Activated B cell treated with CpG ODN at 0.5 μM for 24 hours (primary cell): Measurements from ENCODE around the gene PRKACB. TPM values are rescaled to one million over a fixed set of nuclear protein-coding genes. Genes with fewer than 3 reads are reported as not detected.
A peak's percentile ranks its signal among the peaks of the same experiment; 100 is the strongest.

ENCODE experiments used
- ATAC-seq: fragments of 200-7000 bp; cut with Tn5 transposase; one replicate; pipeline ENCODE4 v1.10.0; 2021; ENCODE audit warnings: low read depth, mild to moderate bottlenecking, moderate library complexity
- CTCF ChIA-PET: fragments of 350-600 bp; sonication (Branson Sonifier 250); formaldehyde crosslinking; loops from one replicate; lab custom pipeline; 2021; ENCODE audit warnings: antibody characterized with exemption; lab: Charles Lee
- POLR2A ChIA-PET: fragments of 350-600 bp; sonication (Branson Sonifier 250); formaldehyde crosslinking; loops from one replicate; lab custom pipeline; 2021; ENCODE audit warnings: antibody characterized with exemption; lab: Charles Lee
- DNase-seq: peaks from one replicate; pipeline ENCODE4 v3.0.0; 2022
- H3K27ac Mint-ChIP-seq: one replicate; pipeline ENCODE4 v1.8.0; 2020; ENCODE audit warnings: mixed read lengths
- H3K27me3 Mint-ChIP-seq: one replicate; pipeline ENCODE4 v1.8.0; 2021; ENCODE audit warnings: mixed read lengths
- H3K36me3 Mint-ChIP-seq: one replicate; pipeline ENCODE4 v1.8.0; 2021; ENCODE audit warnings: low read depth, mixed read lengths
- H3K4me1 Mint-ChIP-seq: one replicate; pipeline ENCODE4 v1.8.0; 2021; ENCODE audit warnings: mixed read lengths
- H3K4me3 Mint-ChIP-seq: one replicate; pipeline ENCODE4 v1.8.0; 2020; ENCODE audit warnings: mild to moderate bottlenecking, mixed read lengths
- H3K9me3 Mint-ChIP-seq: one replicate; pipeline ENCODE4 v1.8.0; 2020; ENCODE audit warnings: mixed read lengths
- CTCF ChIP-seq: fragments of 200-600 bp; IDR thresholded peaks from one replicate; pipeline ENCODE4 v1.8.0; 2022; ENCODE audit warnings: antibody characterized with exemption, mild to moderate bottlenecking
- intact Hi-C: fragments of 100-400 bp; cut with micrococcal nuclease; formaldehyde crosslinking; loops from one replicate; pipeline ENCODE4 v1.15.1; 2024
- total RNA-seq: library from RNA; stranded (reverse); gene quantifications from 2 replicates; pipeline ENCODE4 v1.2.3, GENCODE V29; 2022

Gene PRKACB
- total RNA-seq, 1 donor from 2014 or later = 33.0 TPM

- TF ChIP-seq CTCF = no peak
- no peaks in the 10 kb centered on the region for H3K27me3 Mint-ChIP-seq
- H3K4me3 Mint-ChIP-seq = no peak overlapping the region
- intact Hi-C loops = loop anchor here (5.0 kb wide), 1 partner anchor 119 kb away; no protein-coding TSS in a partner anchor
- POLR2A ChIA-PET = no interaction called here
- ATAC-seq (no peak), DNase-seq (no peak)
- H3K36me3 Mint-ChIP-seq = no peaks in the 10 kb centered on the region
- no peaks in the 10 kb centered on the region for H3K9me3 Mint-ChIP-seq
- H3K27ac Mint-ChIP-seq = no peak overlapping the region
- CTCF ChIA-PET = interaction anchor here (0.5 to 4.1 kb wide), 2 partner anchors 100 to 190 kb away, joined by 3 to 46 read pairs; no protein-coding TSS in a partner anchor
- H3K4me1 Mint-ChIP-seq = peaks cover 5% of the 10 kb centered on the region
These were observed 22.7 kb upstream of the PRKACB start for GRCh38 chr1:84121360-84121759.

- POLR2A ChIA-PET = no interaction called here
- H3K4me1 Mint-ChIP-seq = no peaks in the 10 kb centered on the region
- H3K9me3 Mint-ChIP-seq = no peaks in the 10 kb centered on the region
These were observed 21.2 kb upstream of the PRKACB start for GRCh38 chr1:84122780-84123382.

GRCh38 chr1:84133479-84133878, 10.6 kb upstream of the PRKACB start:
- H3K27ac Mint-ChIP-seq = no peak overlapping the region
- POLR2A ChIA-PET = no interaction called here
- H3K36me3 Mint-ChIP-seq = no peaks in the 10 kb centered on the region
- DNase-seq (no peak), ATAC-seq (no peak)
- no peaks in the 10 kb centered on the region for H3K9me3 Mint-ChIP-seq
- CTCF ChIA-PET = no interaction called here
- intact Hi-C loops = no loop called here
- no peak for TF ChIP-seq CTCF
- no peaks in the 10 kb centered on the region for H3K27me3 Mint-ChIP-seq
- H3K4me1 Mint-ChIP-seq = peaks cover 4% of the 10 kb centered on the region
- no peak overlapping the region for H3K4me3 Mint-ChIP-seq

More at GRCh38 chr1:84122780-84123382, 21.2 kb upstream of the PRKACB start:
- Mint-ChIP-seq H3K36me3 (no peaks in the 10 kb centered on the region), H3K27ac (no peak overlapping the region), H3K4me3 (no peak overlapping the region), H3K27me3 (no peaks in the 10 kb centered on the region)
- DNase-seq = no peak
- intact Hi-C loops = loop anchor here (1.0 to 5.0 kb wide), 3 partner anchors 121 to 216 kb away; no protein-coding TSS in a partner anchor
- ATAC-seq = peak; percentile 49
- no peak for TF ChIP-seq CTCF
- CTCF ChIA-PET = interaction anchor here (0.6 to 4.1 kb wide), 6 partner anchors 9 to 630 kb away, joined by 3 to 46 read pairs (median 3); no protein-coding TSS in a partner anchor

GRCh38 chr1:84135341-84135740, 8.7 kb upstream of the PRKACB start:
- DNase-seq (no peak), ATAC-seq (no peak)
- no peak overlapping the region for H3K4me3 Mint-ChIP-seq
- H3K36me3 Mint-ChIP-seq = no peaks in the 10 kb centered on the region
- peaks cover 4% of the 10 kb centered on the region for H3K4me1 Mint-ChIP-seq
- no peak for TF ChIP-seq CTCF
- CTCF ChIA-PET = interaction anchor here (1.1 kb wide), 1 partner anchor 298 kb away, joined by 4 read pairs; no protein-coding TSS in a partner anchor
- POLR2A ChIA-PET = interaction anchor here (0.6 kb wide), 1 partner anchor 1008 kb away, joined by 3 read pairs; no protein-coding TSS in a partner anchor
- intact Hi-C loops = no loop called here
- no peak overlapping the region for H3K27ac Mint-ChIP-seq
- H3K27me3 Mint-ChIP-seq = no peaks in the 10 kb centered on the region
- H3K9me3 Mint-ChIP-seq = peaks cover 4% of the 10 kb centered on the region
